Stimulated activated CD4-positive, alpha-beta T cell treated with anti-CD3 and anti-CD28 coated beads, TNF-alpha, amount 100 ng/mL, for 1 hour (primary cell): Measurements from ENCODE around the gene RFX3.

Source experiments
- DNase-seq, 3 donors: peaks; one replicate each; pipeline ENCODE4 v3.0.0-alpha.2; 2020; ENCODE audit warnings: low read depth in 3 of 3, low spot score in 1 of 3

The RFX3 gene

DNA sequence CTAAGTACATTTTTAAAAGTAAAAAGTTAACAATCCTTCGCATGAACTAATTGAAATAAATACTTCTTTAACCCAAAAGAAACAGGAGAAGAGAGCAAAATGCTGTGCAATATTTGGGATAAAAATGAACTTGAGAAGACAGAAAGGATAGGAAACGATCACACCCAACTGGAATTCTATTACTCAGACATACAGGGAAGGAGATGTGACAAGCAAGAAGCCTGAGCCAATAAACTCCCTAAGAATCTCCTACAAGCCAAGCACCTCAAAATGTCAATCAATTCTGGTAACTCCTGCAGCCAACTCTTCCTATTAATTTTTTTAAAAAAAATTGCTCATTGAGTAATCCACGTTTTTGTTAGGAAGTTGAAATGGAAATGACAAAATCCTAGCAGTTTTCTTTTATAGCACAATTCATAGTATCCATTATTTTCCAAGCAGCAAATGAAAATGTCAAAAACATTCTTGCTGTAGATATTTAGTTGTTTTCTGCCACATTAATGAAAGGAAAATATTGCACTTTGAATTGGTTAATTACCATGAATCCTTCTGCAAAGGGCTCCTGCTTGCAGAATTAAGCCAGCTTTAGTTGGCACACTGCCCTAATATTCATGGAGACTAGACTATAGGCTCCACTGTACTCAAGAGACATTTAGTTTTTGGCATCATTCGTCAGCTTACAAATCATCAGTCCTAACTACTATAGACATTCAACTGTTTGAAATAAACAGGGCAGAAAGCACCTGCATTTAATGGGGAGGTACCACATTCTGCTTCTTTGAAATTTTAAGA is 89.0 kb downstream of the RFX3 start:
- DNase-seq: no peak

- no peak for DNase-seq
Observed at GRCh38 chr9:3435732-3436131, 90.1 kb downstream of the RFX3 start.

DNA sequence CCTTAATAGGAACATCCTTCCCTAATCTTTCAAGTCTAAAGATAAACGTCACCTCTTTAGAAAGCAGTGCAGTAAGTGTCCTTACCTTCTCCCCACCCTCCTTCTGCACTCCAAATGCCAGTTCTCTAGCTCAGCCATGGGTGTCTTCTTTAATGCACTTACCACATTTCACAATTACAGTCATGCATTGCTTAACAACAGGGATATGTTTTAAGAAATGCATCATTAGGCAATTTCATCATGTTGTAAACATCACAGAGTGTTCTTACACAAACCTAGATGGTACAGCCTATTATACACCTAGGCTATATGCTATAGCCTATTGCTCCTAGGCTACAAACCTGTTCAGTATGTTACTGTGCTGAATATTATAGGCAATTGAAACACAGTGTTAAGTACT is 91.2 kb downstream of the RFX3 start:
- DNase-seq: no peak

- no peak for DNase-seq
Observed at GRCh38 chr9:3433754-3434153, 92.0 kb downstream of the RFX3 start.

DNA sequence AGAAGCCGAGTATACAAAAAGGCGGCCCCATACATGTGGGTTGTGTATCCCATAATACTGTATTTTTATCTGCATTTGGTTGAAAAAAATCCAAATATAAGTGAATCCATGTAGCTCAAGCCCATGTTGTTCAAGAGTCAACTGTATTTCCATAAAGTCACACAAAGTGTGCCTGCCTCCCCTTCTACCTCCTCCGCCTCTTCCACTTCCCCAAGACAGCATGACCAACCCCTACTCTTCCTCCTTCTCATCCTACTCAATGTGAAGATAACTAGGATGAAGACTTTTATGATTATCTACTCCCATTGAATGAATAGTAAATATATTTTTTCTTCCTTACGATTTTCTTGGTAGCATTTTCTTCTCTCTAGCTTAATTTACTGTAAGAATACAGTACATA is 92.7 kb downstream of the RFX3 start:
- DNase-seq: no peak

DNA sequence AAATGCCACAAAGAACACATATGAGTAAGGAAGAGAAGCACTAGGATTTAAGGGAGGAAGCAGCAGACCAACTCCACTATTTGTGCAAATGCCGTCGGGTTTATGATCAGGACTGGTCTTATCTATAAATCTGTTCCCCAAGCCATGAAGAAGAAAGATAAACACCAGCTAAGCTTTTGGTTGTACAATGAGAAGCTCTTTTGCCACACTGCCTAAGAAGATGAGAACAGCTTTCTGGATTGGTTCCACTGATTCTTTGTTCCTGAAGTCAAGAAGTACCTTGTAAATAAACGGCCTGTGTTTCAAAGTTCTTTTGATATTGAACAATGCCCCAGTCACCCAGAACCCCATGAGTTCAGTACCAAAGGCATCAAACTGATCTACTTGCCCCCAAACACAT is 93.9 kb downstream of the RFX3 start:
- no peak for DNase-seq

- DNase-seq: no peak
Observed at GRCh38 chr9:3419893-3420292, 105.9 kb downstream of the RFX3 start.

- DNase-seq: no peak
Observed at GRCh38 chr9:3415906-3416305, 109.9 kb downstream of the RFX3 start.

- DNase-seq: no peak
Observed at GRCh38 chr9:3413984-3414383, 111.8 kb downstream of the RFX3 start.

DNA sequence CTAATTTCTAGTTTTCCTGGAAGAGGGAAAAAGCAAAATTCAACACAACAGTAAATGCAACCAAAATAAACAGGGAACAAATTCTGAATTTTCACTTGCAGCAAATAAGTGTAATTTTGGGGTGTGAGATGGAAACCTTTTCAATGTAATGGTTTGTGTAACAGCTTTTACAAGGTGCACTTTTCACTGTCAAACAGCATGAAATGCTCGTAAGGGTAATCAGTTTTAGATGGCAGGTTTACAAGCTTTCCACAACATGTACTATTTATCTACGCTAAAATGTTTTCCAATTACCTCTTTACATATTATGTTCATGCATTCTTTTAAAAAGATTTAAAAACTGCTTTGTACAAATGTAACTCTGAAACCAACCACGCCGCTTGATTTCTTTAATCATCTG is 115.3 kb downstream of the RFX3 start:
- no peak for DNase-seq

DNA sequence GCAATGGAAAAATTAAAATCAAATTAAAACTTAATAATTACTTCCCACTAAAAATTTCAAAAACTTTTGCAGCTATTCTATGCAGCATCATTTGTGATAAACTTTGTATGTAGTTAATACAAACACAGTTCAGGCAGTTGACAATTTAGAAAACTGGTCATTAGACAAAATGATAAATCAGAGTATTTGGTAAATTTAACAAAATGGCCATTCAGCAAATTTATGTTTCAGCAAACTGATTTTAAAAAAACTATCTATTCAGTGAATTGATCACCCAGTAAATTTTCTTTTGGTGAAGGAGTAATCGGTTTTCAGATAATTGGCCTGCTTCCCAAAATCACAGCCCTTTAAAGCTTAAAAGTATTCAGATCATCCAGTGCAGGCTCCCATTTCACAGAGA is 116.3 kb downstream of the RFX3 start:
- DNase-seq: no peak

DNA sequence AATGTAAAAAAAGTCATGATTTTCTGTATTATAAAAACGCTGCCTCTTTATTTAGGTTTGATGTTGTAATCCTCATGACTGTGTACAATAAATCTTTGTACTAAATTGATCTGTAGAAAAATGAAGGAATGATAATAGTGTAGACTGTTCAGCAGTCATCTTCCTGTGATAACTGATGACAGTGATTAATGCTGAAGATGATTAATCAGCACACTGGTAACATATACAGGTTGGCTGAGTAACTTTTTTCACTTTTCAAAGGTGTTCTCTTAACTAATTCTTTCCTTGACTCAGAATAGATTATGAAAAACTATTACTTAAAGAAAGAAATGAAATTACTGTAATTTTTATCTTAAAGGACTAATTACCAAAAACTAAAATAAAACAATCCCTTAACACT is 122.5 kb downstream of the RFX3 start:
- DNase-seq: no peak

GRCh38 chr9:3401221-3401954 is 124.4 kb downstream of the RFX3 start:
- no peak for DNase-seq

DNA sequence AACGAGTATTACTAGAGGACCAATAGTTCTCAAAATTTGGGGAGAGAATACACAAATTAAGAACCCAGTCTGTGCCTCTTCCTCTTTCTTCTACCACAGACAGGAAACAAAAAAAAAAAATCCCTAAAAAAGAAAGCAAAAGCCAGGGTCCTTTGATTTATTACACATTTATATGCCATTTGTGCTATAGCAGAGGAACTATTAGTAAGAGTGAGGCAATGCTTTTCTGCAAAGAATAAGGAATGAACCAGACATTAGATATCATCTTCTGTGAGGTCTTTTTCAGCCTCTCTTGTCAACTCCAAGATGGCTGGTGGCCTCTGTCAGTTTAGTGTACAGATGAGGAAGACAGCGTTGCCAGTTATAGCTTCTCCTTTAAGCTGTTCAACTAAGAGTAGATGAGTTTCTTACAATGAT is 127.6 kb downstream of the RFX3 start:
- no peak for DNase-seq

GRCh38 chr9:3397766-3398165 is 128.0 kb downstream of the RFX3 start:
- no peak for DNase-seq

DNA sequence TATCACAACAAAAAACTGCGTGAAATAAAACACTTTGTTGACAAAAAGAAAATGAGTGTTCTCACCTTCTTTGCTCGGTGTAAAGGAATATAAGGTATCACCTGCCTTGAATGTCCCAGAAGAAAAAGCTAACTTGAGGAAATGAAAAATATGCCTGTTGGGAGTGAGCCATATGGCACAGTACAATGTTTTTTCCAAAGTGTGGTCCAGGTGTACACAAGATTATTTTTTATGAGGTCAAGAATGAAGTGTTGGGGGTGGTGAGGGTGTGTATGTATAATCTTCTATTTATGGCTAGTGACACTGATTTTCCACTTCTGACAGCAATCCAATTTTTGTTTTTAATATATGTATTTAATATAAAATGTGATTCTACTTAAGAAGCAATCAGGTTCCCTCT is 134.4 kb downstream of the RFX3 start:
- no peak for DNase-seq

DNA sequence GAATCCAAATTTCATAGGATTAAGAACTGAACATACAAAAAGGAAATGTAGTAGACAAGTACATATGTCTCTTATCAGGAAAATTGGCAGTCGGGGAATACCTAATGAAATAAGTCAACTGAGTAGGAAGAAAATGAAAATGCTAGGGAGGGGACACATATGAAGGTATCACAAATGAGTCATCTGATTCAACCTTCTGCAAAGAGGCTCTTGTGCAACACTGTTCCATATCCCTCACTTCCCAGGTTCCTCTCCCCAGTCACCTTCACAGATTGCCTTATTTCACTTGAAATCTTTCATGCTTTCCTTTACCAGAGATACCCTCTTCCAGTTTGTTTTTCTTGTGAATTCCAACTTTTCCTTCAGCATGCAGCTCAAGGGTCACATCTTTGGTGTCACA is 139.0 kb downstream of the RFX3 start:
- DNase-seq: no peak

DNA sequence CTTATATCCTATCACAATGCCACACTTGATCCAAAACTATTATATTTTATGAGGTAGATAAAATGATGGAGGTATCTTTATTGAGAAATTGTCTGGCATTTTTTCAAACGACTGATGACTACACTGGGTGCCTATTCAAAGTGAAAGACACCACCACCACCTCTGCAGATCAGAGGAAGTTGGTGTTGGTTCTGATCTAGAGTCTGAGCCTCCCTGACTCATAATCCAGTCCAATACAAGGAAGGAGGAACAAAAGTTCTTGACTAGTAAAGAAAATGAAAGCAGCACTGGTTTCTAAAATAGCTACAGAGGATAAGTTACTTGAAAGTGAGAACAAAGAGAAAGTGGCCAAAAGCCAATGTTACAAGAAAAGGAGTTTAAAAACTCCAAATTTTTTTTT is 139.9 kb downstream of the RFX3 start:
- no peak for DNase-seq

- no peak for DNase-seq
Observed at GRCh38 chr9:3371842-3372241, 154.0 kb downstream of the RFX3 start.

- DNase-seq: no peak
Observed at GRCh38 chr9:3370715-3371114, 155.1 kb downstream of the RFX3 start.

DNA sequence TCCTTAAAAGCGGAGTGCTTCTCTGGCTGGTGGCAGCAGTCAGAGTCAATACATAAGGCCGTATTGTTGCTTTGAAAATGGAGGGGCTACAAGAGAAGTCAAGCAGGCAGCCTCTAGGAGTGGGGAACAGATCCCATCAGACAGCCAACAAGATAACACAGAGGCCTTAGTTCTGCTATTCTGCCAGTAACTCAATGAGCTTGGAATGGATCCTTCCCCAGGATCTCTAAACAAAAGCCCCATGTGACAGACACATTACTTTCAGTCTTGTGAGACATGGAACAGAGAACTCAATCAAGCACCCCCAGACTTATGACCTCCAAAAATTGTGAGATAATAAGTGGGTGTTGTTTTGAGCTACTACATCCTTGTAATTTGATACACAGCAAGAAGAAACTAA is 158.6 kb downstream of the RFX3 start:
- DNase-seq: no peak

DNA sequence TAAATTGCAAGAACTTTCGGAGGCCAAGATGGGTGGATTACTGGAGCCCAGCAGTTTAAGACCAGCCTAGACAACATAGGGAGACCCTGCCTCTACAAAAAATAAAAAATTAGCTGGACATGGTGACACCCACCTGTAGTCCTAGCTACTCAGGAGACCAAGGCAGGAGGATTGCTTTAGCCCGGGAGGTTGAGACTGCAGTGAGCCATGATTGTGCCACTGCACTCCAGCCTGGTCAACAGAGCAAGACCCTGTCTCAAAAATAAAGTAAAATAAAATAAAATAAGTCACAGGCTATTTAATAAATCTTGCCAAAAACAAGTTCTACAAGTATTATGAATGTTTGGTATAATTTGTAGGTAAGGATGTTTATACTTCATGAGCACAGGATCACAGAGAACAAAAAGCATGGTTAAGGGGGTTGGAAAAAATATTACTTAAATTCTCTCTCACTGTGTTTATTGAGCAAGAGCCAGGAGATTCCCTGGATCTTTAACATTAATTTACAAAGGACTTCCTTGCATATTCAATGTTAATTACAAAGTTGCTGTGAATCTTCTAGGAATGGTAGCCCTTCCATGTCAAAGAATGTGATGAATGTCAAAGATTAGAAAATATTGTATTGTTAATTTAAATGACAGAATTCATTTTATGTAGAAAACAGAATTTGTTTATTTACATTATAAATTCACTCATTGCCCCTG is 164.0 kb downstream of the RFX3 start:
- no peak for DNase-seq
